HEK293 (cell line): ENCODE data around the gene BAD.

Experiments used
- CTCF ChIA-PET: fragments of 350-600 bp; formaldehyde crosslinking; extraction: SDS; loops from one replicate; lab custom pipeline; 2021; ENCODE audit warnings: antibody characterized with exemption; lab: Yijun Ruan, JAX
- POLR2A ChIA-PET: fragments of 300-600 bp; formaldehyde crosslinking; extraction: SDS; loops from one replicate; lab custom pipeline; 2020; ENCODE audit warnings: antibody characterized with exemption, inconsistent platforms; lab: Yijun Ruan, JAX
- H3K27ac ChIP-seq: fragments of 200-500 bp; sonication (Bioruptor generic); 2 replicates; pipeline ENCODE4 v1.5.1; 2014; ENCODE audit warnings: low read depth, low read length, control low read depth, inconsistent platforms; ENCODE audit errors: extremely low read depth
- H3K36me3 ChIP-seq, 2 experiments: fragments of 200-500 bp in 1 of 2; sonication (Bioruptor generic) in 1 of 2; 1 replicate in 1 of 2; 2 replicates in 1 of 2; pipeline ENCODE4 v1.5.1; 2014 to 2017; ENCODE audit warnings: inconsistent platforms in 2 of 2, low read length in 2 of 2; ENCODE audit not compliant: control insufficient read depth in 2 of 2, insufficient read depth in 1 of 2
- H3K4me1 ChIP-seq: fragments of 200-500 bp; sonication (Bioruptor generic); 2 replicates; pipeline ENCODE4 v1.5.1; 2014; ENCODE audit warnings: mild to moderate bottlenecking, low read length, inconsistent platforms; ENCODE audit not compliant: control insufficient read depth, insufficient read depth
- H3K4me3 ChIP-seq: 2 replicates; pipeline ENCODE4 v1.5.1; 2011; ENCODE audit warnings: low read depth, mild to moderate bottlenecking, control low read depth, low read length, moderate library complexity
- H3K9me3 ChIP-seq: fragments of 200-500 bp; sonication (Bioruptor generic); 2 replicates; pipeline ENCODE4 v1.5.1; 2014; ENCODE audit warnings: low read depth, low read length, inconsistent platforms; ENCODE audit not compliant: control insufficient read depth, insufficient read depth
- BCL11B ChIP-seq: fragments of 450-650 bp; formaldehyde crosslinking; IDR thresholded peaks from 2 replicates; pipeline ENCODE4 v1.5.1; 2016; ENCODE audit warnings: low read depth, missing biosample characterization, missing genetic modification characterization
- EGR2 ChIP-seq: fragments of 450-650 bp; formaldehyde crosslinking; IDR thresholded peaks from 2 replicates; pipeline ENCODE4 v1.5.1; 2016; ENCODE audit warnings: low read depth, missing biosample characterization, missing genetic modification characterization
- GLI4 ChIP-seq: fragments of 450-650 bp; formaldehyde crosslinking; IDR thresholded peaks from 2 replicates; pipeline ENCODE4 v1.5.1; 2016; ENCODE audit warnings: missing biosample characterization, missing genetic modification characterization
- KLF7 ChIP-seq: fragments of 450-650 bp; formaldehyde crosslinking; IDR thresholded peaks from 2 replicates; pipeline ENCODE4 v1.5.1; 2016; ENCODE audit warnings: missing biosample characterization, missing genetic modification characterization, borderline replicate concordance
- KLF8 ChIP-seq: fragments of 450-650 bp; formaldehyde crosslinking; IDR thresholded peaks from 2 replicates; pipeline ENCODE4 v1.5.1; 2016; ENCODE audit warnings: missing biosample characterization, missing genetic modification characterization
- OVOL3 ChIP-seq: fragments of 450-650 bp; formaldehyde crosslinking; IDR thresholded peaks from 2 replicates; pipeline ENCODE4 v1.5.1; 2016; ENCODE audit warnings: missing biosample characterization, missing genetic modification characterization
- SETDB1 ChIP-seq: IDR thresholded peaks from one replicate; pipeline ENCODE4 v1.6.1; 2017; ENCODE audit warnings: mild to moderate bottlenecking, low read length, moderate library complexity, mixed read lengths; ENCODE audit not compliant: insufficient read length
- SP3 ChIP-seq: fragments of 450-650 bp; formaldehyde crosslinking; IDR thresholded peaks from 2 replicates; pipeline ENCODE4 v1.5.1; 2016; ENCODE audit warnings: missing biosample characterization, missing genetic modification characterization
- WT1 ChIP-seq: fragments of 450-650 bp; formaldehyde crosslinking; IDR thresholded peaks from 2 replicates; pipeline ENCODE4 v1.5.1; 2016; ENCODE audit warnings: missing biosample characterization, missing genetic modification characterization
- YY2 ChIP-seq: fragments of 450-650 bp; formaldehyde crosslinking; IDR thresholded peaks from 2 replicates; pipeline ENCODE4 v1.5.1; 2016; ENCODE audit warnings: missing biosample characterization, missing genetic modification characterization
- ZBTB20 ChIP-seq: fragments of 450-650 bp; formaldehyde crosslinking; IDR thresholded peaks from 2 replicates; pipeline ENCODE4 v1.5.1; 2016; ENCODE audit warnings: missing biosample characterization, missing genetic modification characterization
- ZBTB21 ChIP-seq: fragments of 450-650 bp; formaldehyde crosslinking; IDR thresholded peaks from 2 replicates; pipeline ENCODE4 v1.5.1; 2017; ENCODE audit warnings: missing biosample characterization, missing genetic modification characterization
- ZEB2 ChIP-seq: fragments of 450-650 bp; formaldehyde crosslinking; IDR thresholded peaks from 2 replicates; pipeline ENCODE4 v1.5.1; 2016; ENCODE audit warnings: missing biosample characterization, missing genetic modification characterization
- ZNF10 ChIP-seq: fragments of 450-650 bp; formaldehyde crosslinking; IDR thresholded peaks from 2 replicates; pipeline ENCODE4 v1.5.1; 2017; ENCODE audit warnings: missing biosample characterization, missing genetic modification characterization
- ZNF174 ChIP-seq: fragments of 450-650 bp; formaldehyde crosslinking; IDR thresholded peaks from 2 replicates; pipeline ENCODE4 v1.5.0; 2017; ENCODE audit warnings: missing biosample characterization, mild to moderate bottlenecking, missing genetic modification characterization
- ZNF341 ChIP-seq: fragments of 450-650 bp; formaldehyde crosslinking; IDR thresholded peaks from 2 replicates; pipeline ENCODE4; 2016; ENCODE audit warnings: low read depth, missing biosample characterization, missing genetic modification characterization
- ZNF529 ChIP-seq: fragments of 450-650 bp; formaldehyde crosslinking; IDR thresholded peaks from 2 replicates; pipeline ENCODE4 v1.5.1; 2017; ENCODE audit warnings: missing genetic modification characterization, missing biosample characterization; ENCODE audit not compliant: insufficient replicate concordance
- ZNF561 ChIP-seq: fragments of 450-650 bp; IDR thresholded peaks from 2 replicates; pipeline ENCODE4 v1.5.1; 2018; ENCODE audit warnings: missing biosample characterization, missing genetic modification characterization, borderline replicate concordance
- ZNF623 ChIP-seq: fragments of 450-650 bp; formaldehyde crosslinking; IDR thresholded peaks from 2 replicates; pipeline ENCODE4 v1.5.1; 2016; ENCODE audit warnings: missing biosample characterization, missing genetic modification characterization
- ZNF624 ChIP-seq: fragments of 450-650 bp; formaldehyde crosslinking; IDR thresholded peaks from 2 replicates; pipeline ENCODE4 v1.5.1; 2017; ENCODE audit warnings: missing biosample characterization, missing genetic modification characterization
- ZNF629 ChIP-seq: fragments of 450-650 bp; formaldehyde crosslinking; IDR thresholded peaks from 2 replicates; pipeline ENCODE4 v1.5.1; 2017; ENCODE audit warnings: missing biosample characterization, missing genetic modification characterization
- ZNF76 ChIP-seq: fragments of 450-650 bp; formaldehyde crosslinking; IDR thresholded peaks from 2 replicates; pipeline ENCODE4; 2016; ENCODE audit warnings: low read depth, missing biosample characterization, missing genetic modification characterization, borderline replicate concordance
- ZXDB ChIP-seq: fragments of 450-650 bp; formaldehyde crosslinking; IDR thresholded peaks from 2 replicates; pipeline ENCODE4 v1.5.1; 2016; ENCODE audit warnings: missing biosample characterization, missing genetic modification characterization
- TF ChIP-seq, protein P1 (sequence below): IDR thresholded peaks from 2 replicates; pipeline ENCODE4 v1.6.1; 2011; ENCODE audit warnings: mild to moderate bottlenecking, low read depth, low read length, borderline replicate concordance
- TF ChIP-seq, protein P2 (sequence below): fragments of 450-650 bp; formaldehyde crosslinking; optimal IDR thresholded peaks from 2 replicates; pipeline ENCODE3; 2016; ENCODE audit warnings: missing biosample characterization, mild to moderate bottlenecking, missing genetic modification characterization
- TF ChIP-seq, protein P3 (sequence below): fragments of 450-650 bp; formaldehyde crosslinking; IDR thresholded peaks from 2 replicates; pipeline ENCODE4 v1.5.1; 2017; ENCODE audit warnings: missing biosample characterization, missing genetic modification characterization

The BAD gene

DNA sequence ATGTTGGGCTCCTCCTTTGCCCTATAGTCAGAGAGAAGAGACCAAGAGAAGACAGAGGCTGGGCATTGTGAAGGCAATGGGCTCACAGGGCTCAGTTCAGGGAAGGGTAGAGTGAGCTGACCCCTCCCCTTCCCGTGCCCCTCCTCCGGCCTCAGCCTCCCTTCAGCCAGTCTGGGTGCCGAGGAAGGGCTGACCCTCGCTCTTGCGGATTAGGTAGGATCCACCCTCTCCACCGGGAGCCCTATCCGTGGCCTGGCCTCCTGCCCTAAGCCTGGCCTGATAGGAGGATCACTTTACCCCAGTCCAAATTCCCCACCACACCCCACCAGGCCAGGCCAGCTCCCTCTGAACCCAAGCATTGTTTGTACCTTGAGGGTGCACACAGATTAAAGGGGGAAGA, 35.9 kb downstream of the BAD start (continued):
- TF ChIP-seq ZNF529 (tag by site-specific recombination) (no peak), ZNF623 (tag by site-specific recombination) (no peak), GLI4 (tag by site-specific recombination) (no peak), ZNF174 (no peak), ZBTB21 (no peak)
- TF ChIP-seq, protein P1, sequence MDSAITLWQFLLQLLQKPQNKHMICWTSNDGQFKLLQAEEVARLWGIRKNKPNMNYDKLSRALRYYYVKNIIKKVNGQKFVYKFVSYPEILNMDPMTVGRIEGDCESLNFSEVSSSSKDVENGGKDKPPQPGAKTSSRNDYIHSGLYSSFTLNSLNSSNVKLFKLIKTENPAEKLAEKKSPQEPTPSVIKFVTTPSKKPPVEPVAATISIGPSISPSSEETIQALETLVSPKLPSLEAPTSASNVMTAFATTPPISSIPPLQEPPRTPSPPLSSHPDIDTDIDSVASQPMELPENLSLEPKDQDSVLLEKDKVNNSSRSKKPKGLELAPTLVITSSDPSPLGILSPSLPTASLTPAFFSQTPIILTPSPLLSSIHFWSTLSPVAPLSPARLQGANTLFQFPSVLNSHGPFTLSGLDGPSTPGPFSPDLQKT, result no peak

DNA sequence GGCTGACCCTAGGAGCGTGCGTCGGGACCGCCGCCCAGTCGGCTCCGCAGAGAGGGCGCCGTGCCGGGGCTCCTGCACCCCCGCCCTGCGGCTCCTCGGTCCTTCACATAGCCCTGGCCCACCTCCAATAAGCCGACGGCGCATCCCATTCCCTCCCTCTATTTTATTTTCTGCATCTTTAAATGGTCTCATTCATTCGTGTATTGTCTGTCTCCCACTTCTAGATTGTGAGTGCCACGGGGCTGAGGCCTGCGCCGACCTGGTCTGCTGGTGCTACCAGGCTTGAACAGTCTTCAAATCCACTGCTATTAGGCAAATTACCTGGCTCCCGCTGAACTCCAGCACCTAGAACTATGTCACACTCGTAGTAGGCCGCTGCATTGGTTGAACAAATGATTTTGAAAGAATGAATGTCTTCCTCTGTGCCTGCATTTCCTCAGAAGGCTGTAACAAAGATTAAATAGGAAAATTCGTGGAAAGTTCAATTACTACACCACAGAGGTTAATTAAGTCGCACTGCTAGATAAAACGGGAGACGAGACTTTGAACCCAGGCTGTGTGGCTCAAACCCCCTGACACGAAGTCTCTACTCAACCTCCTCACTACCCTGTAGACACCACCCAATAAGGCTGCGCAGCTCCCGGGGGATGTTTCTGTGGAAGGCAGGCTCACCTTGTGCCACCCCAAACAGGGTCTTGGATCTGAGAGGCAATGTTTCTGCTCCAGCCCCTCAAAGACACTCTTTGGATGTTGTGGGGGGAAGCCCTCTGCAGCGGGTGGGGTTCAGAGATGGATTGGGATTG, 36.5 kb downstream of the BAD start:
- ChIA-PET POLR2A (interaction anchor here (1.1 to 7.2 kb wide), 4 partner anchors 22 to 70 kb away, joined by 3 to 96 read pairs (median 6); partner anchors contain the start of genes NUDT22, PRDX5, TRMT112 and TRPT1), CTCF (interaction anchor here (1.1 kb wide), 1 partner anchor 57 kb away, joined by 4 read pairs; no protein-coding TSS in a partner anchor)
- Histone ChIP-seq H3K4me1 (peaks cover 10% of the 10 kb centered on the region), H3K4me3 (peak overlapping the region; percentile 1; the same call in 1 of the 2 replicates), H3K36me3 (peaks cover 0 to 20% of the 10 kb centered on the region in 2 experiments; a peak in 1 of 3 replicates), H3K27ac (no peak overlapping the region), H3K9me3 (no peaks in the 10 kb centered on the region)
- TF ChIP-seq ZNF629, result no peak
- peak; percentile 87 for TF ChIP-seq ZNF341 (tag by site-specific recombination)
- TF ChIP-seq ZNF76 (tag by site-specific recombination), result no peak; the same call in 1 of the 2 replicates
- 0 out of 2 replicates have a peak, but pooled peaks have one; percentile 5 for TF ChIP-seq ZNF10 (tag by site-specific recombination)
- TF ChIP-seq, protein P2, sequence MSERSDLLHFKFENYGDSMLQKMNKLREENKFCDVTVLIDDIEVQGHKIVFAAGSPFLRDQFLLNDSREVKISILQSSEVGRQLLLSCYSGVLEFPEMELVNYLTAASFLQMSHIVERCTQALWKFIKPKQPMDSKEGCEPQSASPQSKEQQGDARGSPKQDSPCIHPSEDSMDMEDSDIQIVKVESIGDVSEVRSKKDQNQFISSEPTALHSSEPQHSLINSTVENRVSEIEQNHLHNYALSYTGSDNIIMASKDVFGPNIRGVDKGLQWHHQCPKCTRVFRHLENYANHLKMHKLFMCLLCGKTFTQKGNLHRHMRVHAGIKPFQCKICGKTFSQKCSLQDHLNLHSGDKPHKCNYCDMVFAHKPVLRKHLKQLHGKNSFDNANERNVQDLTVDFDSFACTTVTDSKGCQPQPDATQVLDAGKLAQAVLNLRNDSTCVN, result peak; percentile 30
- 0 out of 2 replicates have a peak, but pooled peaks have one; percentile 2 for TF ChIP-seq BCL11B (tag by site-specific recombination)
- peak; percentile 3; the same call in 1 of the 2 replicates for TF ChIP-seq ZEB2 (tag by site-specific recombination)
- TF ChIP-seq ZNF624 (tag by site-specific recombination), result no peak
- 0 out of 2 replicates have a peak, but pooled peaks have one; percentile 4 for TF ChIP-seq KLF8 (tag by site-specific recombination)

DNA sequence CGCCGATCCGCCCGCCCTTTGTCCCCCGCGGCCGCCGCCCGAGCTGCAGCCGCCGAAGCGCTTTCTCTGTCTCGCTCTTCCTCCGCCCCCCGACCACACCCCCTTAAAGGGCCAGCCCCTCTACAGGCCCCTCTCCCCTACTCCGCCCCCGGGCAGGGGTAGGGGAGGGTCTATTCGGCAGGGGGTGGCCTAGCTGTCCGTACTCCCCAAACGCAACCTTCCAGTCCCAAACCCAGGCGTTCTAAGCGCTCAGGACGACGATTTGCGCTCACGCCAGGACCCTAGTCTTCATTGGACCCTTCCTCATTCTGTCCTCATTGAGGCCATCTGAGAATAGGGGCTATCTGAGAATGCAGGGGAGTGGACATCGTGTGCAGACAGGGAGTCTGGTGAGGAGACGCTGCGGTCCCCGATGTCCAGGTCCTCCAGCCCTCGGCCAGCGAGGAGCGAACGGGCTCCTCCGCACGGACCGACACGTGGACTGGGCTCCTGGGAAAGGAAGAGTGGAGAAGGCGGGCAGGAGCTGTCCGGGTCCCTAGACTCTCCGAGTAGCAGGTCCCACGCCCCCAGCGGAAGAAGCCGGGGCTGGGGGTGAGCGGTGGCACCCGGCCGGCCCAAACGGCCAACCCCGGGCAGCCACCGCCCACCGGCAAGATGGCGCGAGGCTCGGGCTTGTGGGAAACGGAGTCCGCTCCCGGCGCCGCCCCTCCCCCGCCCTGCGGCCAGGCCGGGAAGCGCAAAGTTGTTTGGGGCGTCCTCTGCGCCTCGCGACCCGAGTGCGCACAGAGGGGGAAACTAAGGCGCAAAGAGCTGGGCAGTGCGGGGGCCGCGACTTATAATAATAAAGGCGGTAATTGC, 37.4 kb downstream of the BAD start, which contains the start of gene PPP1R14B:
TSS of gene PPP1R14B (minus strand) at position 73 of the 858 bp plus-strand sequence. CDS start 270 bp downstream, outside the sequence.
- no peaks in the 10 kb centered on the region for H3K9me3 ChIP-seq
- ChIA-PET POLR2A (interaction anchor here (1.1 to 7.2 kb wide), 5 partner anchors 21 to 71 kb away, joined by 3 to 96 read pairs (median 7); partner anchors contain the start of genes NUDT22, PRDX5, TRMT112 and TRPT1), CTCF (interaction anchor here (1.1 to 1.7 kb wide), 3 partner anchors 8 to 58 kb away, joined by 4 to 8 read pairs (median 5); no protein-coding TSS in a partner anchor)
- H3K4me3 ChIP-seq, result peak within 1 kb of the TSS; percentile 68
- H3K4me1 ChIP-seq, result peaks cover 7% of the 10 kb centered on the region
- H3K27ac ChIP-seq, result peak within 1 kb of the TSS; percentile 73
- H3K36me3 ChIP-seq, result peaks cover 0 to 20% of the 10 kb centered on the region in 2 experiments; a peak in 1 of 3 replicates
- TF ChIP-seq KLF7 (tag by site-specific recombination) (peak; percentile 68; the same call in 1 of the 2 replicates), SETDB1 (no peak), ZBTB20 (peak; percentile 77), SP3 (tag by site-specific recombination) (peak; percentile 81), ZNF76 (tag by site-specific recombination) (peak; percentile 86), WT1 (tag by site-specific recombination) (peak; percentile 44; the same call in 1 of the 2 replicates), EGR2 (tag by site-specific recombination) (peak; percentile 44; the same call in 1 of the 2 replicates), YY2 (tag by site-specific recombination) (0 out of 2 replicates have a peak, but pooled peaks have one; percentile 34), ZXDB (tag by site-specific recombination) (peak; percentile 63; the same call in 1 of the 2 replicates), OVOL3 (tag by site-specific recombination) (no peak), ZNF561 (tag by site-specific recombination) (0 out of 2 replicates have a peak, but pooled peaks have one; percentile 55)
- TF ChIP-seq, protein P3, sequence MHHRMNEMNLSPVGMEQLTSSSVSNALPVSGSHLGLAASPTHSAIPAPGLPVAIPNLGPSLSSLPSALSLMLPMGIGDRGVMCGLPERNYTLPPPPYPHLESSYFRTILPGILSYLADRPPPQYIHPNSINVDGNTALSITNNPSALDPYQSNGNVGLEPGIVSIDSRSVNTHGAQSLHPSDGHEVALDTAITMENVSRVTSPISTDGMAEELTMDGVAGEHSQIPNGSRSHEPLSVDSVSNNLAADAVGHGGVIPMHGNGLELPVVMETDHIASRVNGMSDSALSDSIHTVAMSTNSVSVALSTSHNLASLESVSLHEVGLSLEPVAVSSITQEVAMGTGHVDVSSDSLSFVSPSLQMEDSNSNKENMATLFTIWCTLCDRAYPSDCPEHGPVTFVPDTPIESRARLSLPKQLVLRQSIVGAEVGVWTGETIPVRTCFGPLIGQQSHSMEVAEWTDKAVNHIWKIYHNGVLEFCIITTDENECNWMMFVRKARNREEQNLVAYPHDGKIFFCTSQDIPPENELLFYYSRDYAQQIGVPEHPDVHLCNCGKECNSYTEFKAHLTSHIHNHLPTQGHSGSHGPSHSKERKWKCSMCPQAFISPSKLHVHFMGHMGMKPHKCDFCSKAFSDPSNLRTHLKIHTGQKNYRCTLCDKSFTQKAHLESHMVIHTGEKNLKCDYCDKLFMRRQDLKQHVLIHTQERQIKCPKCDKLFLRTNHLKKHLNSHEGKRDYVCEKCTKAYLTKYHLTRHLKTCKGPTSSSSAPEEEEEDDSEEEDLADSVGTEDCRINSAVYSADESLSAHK, result no peak
